K562 (cell line): ENCODE results near the gene FOXK2. TPM values are rescaled to one million over a fixed set of nuclear protein-coding genes. Genes with fewer than 3 reads are reported as not detected.

Experiments used
- ATAC-seq: fragments of 200-7000 bp; cut with Tn5 transposase; 3 replicates; pipeline ENCODE4 v1.9.1; 2020; ENCODE audit warnings: moderate library complexity
- BruUV-seq: library from RNA; stranded (reverse); fragments of 400-500 nt; replicated peaks from 2 replicates; lab custom pipeline; 2021; lab: Mats Ljungman, UMichigan
- CTCF ChIA-PET: fragments of 300-600 bp; formaldehyde crosslinking; extraction: SDS; loops from one replicate; lab custom pipeline; 2021; ENCODE audit warnings: low intra/inter-chr PET ratio; lab: Yijun Ruan, JAX
- POLR2A ChIA-PET: fragments of 300-600, 350-650 bp; sonication (Branson Sonifier 250); formaldehyde crosslinking; extraction: SDS; loops from one replicate; lab custom pipeline; 2021; ENCODE audit warnings: antibody characterized with exemption, inconsistent platforms; lab: Yijun Ruan, JAX
- DNase-seq, 4 experiments: peaks; one replicate each; pipeline versions ENCODE4 v3.0.0 to v3.0.0-alpha.2; 2011 to 2018; ENCODE audit warnings: low spot score in 3 of 4, mixed read lengths in 3 of 4; ENCODE audit errors: extremely low read depth in 1 of 4
- FAIRE-seq: peaks from 2 replicates; lab custom pipeline; 2011; peaks lifted over from hg19 to GRCh38; lab: Jason Lieb, UNC
- H2AFZ ChIP-seq: 2 replicates; pipeline ENCODE4 v1.6.0; 2011; ENCODE audit warnings: low read depth, low read length, control low read depth, inconsistent platforms
- H3K27ac ChIP-seq: fragments of 200-600 bp; 3 replicates; pipeline ENCODE4 v1.8.0; 2011; ENCODE audit warnings: low read depth, mild to moderate bottlenecking, control low read depth, inconsistent platforms, low read length, moderate library complexity, mixed read lengths; ENCODE audit errors: extremely low read depth
- H3K27me3 ChIP-seq, 2 experiments: fragments of 300-600 bp in 1 of 2; 2 replicates in 1 of 2; 3 replicates in 1 of 2; pipeline versions ENCODE4 v1.6.0 to v1.8.0; 2011; ENCODE audit warnings: inconsistent platforms in 2 of 2, low read length in 2 of 2, mild to moderate bottlenecking in 1 of 2, mixed read lengths in 1 of 2, moderate library complexity in 1 of 2; ENCODE audit not compliant: control insufficient read depth in 2 of 2, insufficient read depth in 2 of 2
- H3K36me3 ChIP-seq: fragments of 300-600 bp; 3 replicates; pipeline ENCODE4 v1.8.0; 2011; ENCODE audit warnings: mild to moderate bottlenecking, low read length, inconsistent platforms; ENCODE audit not compliant: control insufficient read depth, insufficient read depth
- H3K4me1 ChIP-seq, 2 experiments: fragments of 200-600 bp in 1 of 2; replicated peaks in 1 of 2; 2 replicates in 1 of 2; 3 replicates in 1 of 2; pipeline versions ENCODE4 v1.5.1 to v1.8.0; 2011; ENCODE audit warnings: inconsistent platforms in 2 of 2, low read length in 2 of 2, mild to moderate bottlenecking in 1 of 2, mixed read lengths in 1 of 2, moderate library complexity in 1 of 2; ENCODE audit not compliant: control insufficient read depth in 2 of 2, insufficient read depth in 2 of 2
- H3K4me2 ChIP-seq: 2 replicates; pipeline ENCODE4 v1.6.1; 2011; ENCODE audit warnings: low read length, control low read depth, inconsistent platforms, mixed read lengths; ENCODE audit not compliant: insufficient read depth
- H3K4me3 ChIP-seq: fragments of 200-600 bp; sonication (generic), shearing (Covaris generic); 2 replicates; pipeline ENCODE4 v1.5.1; 2016; ENCODE audit warnings: control low read depth, inconsistent platforms
- H3K79me2 ChIP-seq: fragments of 200-600 bp; 3 replicates; pipeline ENCODE4 v1.8.0; 2011; ENCODE audit warnings: low read length, inconsistent platforms; ENCODE audit not compliant: control insufficient read depth, insufficient read depth
- H3K9ac ChIP-seq, 2 experiments: 2 replicates each; pipeline versions ENCODE4 v1.6.0 to v1.6.1; 2011; ENCODE audit warnings: low read depth in 2 of 2, low read length in 2 of 2, control low read depth in 1 of 2, inconsistent platforms in 1 of 2, mild to moderate bottlenecking in 1 of 2, mixed read lengths in 1 of 2; ENCODE audit not compliant: insufficient read depth in 1 of 2
- H3K9me1 ChIP-seq: one replicate; pipeline ENCODE4 v1.6.0; 2011; ENCODE audit warnings: inconsistent platforms, mild to moderate bottlenecking, low read length, moderate library complexity; ENCODE audit not compliant: control insufficient read depth, insufficient read depth
- H3K9me3 ChIP-seq: replicated peaks from 2 replicates; pipeline ENCODE4 v1.5.1; 2011; ENCODE audit warnings: low read depth, low read length, inconsistent platforms; ENCODE audit not compliant: control insufficient read depth, insufficient read depth
- H4K20me1 ChIP-seq: replicated peaks from 2 replicates; pipeline ENCODE4 v1.6.1; 2011; ENCODE audit warnings: low read length, inconsistent platforms, mixed read lengths; ENCODE audit not compliant: control insufficient read depth, insufficient read depth
- CEBPB ChIP-seq: fragments of 450-650 bp; IDR thresholded peaks from 2 replicates; pipeline ENCODE4 v1.6.1; 2016; ENCODE audit warnings: missing genetic modification characterization, missing compliant biosample characterization
- DACH1 ChIP-seq: fragments of 450-650 bp; IDR thresholded peaks from 2 replicates; pipeline ENCODE4 v1.6.1; 2018; ENCODE audit not compliant: partially characterized antibody
- DDX20 ChIP-seq: fragments of 450-650 bp; IDR thresholded peaks from 2 replicates; pipeline ENCODE4 v1.6.1; 2016; ENCODE audit warnings: missing genetic modification characterization, low read depth, mild to moderate bottlenecking, missing compliant biosample characterization, moderate library complexity
- HNRNPH1 ChIP-seq: fragments of 200-400 bp; formaldehyde crosslinking; optimal IDR thresholded peaks from 2 replicates; pipeline ENCODE3; 2017; ENCODE audit warnings: low read depth, mild to moderate bottlenecking, low read length, moderate library complexity
- MCM7 ChIP-seq, 2 experiments: fragments of 450-650 bp; IDR thresholded peaks; 2 replicates each; pipeline ENCODE4 v1.6.1; 2016 to 2018
- STAT5A ChIP-seq: IDR thresholded peaks from 2 replicates; pipeline ENCODE4 v1.6.1; 2012; ENCODE audit warnings: low read length, inconsistent platforms, borderline replicate concordance
- ZBTB26 ChIP-seq: fragments of 450-650 bp; formaldehyde crosslinking; IDR thresholded peaks from 2 replicates; pipeline ENCODE4 v1.4.0; 2022; ENCODE audit warnings: missing genetic modification characterization
- ZNF347 ChIP-seq: fragments of 450-650 bp; formaldehyde crosslinking; IDR thresholded peaks from 2 replicates; pipeline ENCODE4 v1.4.0; 2020; ENCODE audit warnings: low read depth, mild to moderate bottlenecking, moderate library complexity
- ZNF699 ChIP-seq: fragments of 250-450 bp; sonication (Bioruptor Pico); IDR thresholded peaks from 2 replicates; pipeline ENCODE4 v1.8.0; 2021; ENCODE audit warnings: mild to moderate bottlenecking, moderate library complexity; ENCODE audit not compliant: insufficient replicate concordance
- ZNF766 ChIP-seq: fragments of 200-800 bp; sonication (Bioruptor generic); conservative IDR thresholded peaks from 2 replicates; pipeline ENCODE4 v1.6.1; 2016; ENCODE audit warnings: missing genetic modification characterization, missing compliant biosample characterization
- WGBS: fragments of 100-300 bp; shearing (Covaris generic); methylation state at CpG from one replicate; pipeline ENCODE4 v1.1.6; 2016; ENCODE audit warnings: low coverage, mixed read lengths; ENCODE audit not compliant: insufficient coverage; ENCODE audit errors: missing lambda C conversion rate; 5-methylcytosine and 5-hydroxymethylcytosine counted together
- in situ Hi-C: fragments of 300-500 bp; cut with MboI; formaldehyde crosslinking; loops from 4 replicates; pipeline ENCODE4 v1.15.0; 2018; ENCODE audit warnings: inconsistent platforms, mixed read lengths
- intact Hi-C: fragments of 100-400 bp; cut with micrococcal nuclease; formaldehyde crosslinking; loops from 2 replicates; pipeline ENCODE4 v1.14.2; 2022
- polyA plus RNA-seq, 8 experiments: library from polyadenylated mRNA; depleted of rRNA in 4 of 8; stranded (reverse) in 5 of 8; unstranded in 3 of 8; fragments of >200 nt; fragmentation: Nextera tagmentation in 2 of 8; fragmentation: Illumina TruSeq in 1 of 8; extraction: Ambion mirVana in 2 of 8; extraction: Trizol in 1 of 8; gene quantifications; 2 replicates each; pipeline versions ENCODE4 v1.2.1 to v1.2.3, GENCODE V29; 2011 to 2014; ENCODE audit warnings: inconsistent platforms in 1 of 8, missing spikeins in 1 of 8
- total RNA-seq, 7 experiments: library from RNA; depleted of rRNA in 6 of 7; stranded (reverse); fragments of >200 nt in 6 of 7; fragmentation: Illumina TruSeq in 2 of 7; extraction: Trizol in 2 of 7; gene quantifications; 2 replicates each; pipeline versions ENCODE4 v1.2.1 to v1.2.3, GENCODE V29; 2011 to 2021; ENCODE audit warnings: low replicate concordance in 1 of 7
- TF ChIP-seq, protein P1 (sequence below), 2 experiments: IDR thresholded peaks; 2 replicates each; pipeline ENCODE4 v1.6.1; 2012; ENCODE audit warnings: improper control_type of control experiment in 2 of 2, low read depth in 2 of 2, low read length in 2 of 2, borderline replicate concordance in 1 of 2

FOXK2 gene
- total and polyA plus RNA-seq, 9 of the 15 experiments (the other 6 are each of a cell fraction or from before 2014, with no cell fraction given): 3.0 to 86.0 (median 44.1) TPM

DNA sequence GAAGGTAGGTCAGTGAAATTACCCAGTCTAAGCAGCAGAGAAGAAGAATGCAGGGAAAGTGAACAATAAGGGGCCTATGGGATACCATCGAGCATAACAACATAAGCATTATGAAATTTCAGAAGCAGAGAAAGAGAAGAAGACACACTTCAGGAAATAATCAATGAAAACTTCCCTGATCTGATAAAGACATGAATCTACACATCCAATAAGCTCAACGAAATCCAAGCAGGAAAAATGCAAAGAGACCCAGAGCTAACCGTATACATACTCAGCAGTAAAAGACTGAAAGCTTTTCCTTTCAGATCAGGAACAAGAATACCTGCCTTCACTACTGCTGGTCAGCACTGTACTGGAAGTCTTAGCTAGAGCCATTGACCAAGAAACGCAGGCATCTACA lies 90.1 kb downstream of the FOXK2 start:
- no peak for DNase-seq
- CTCF ChIA-PET: no interaction called here
- no peak for TF ChIP-seq CEBPB
- TF ChIP-seq DDX20: no peak
- no peak for TF ChIP-seq DACH1
- no peak for TF ChIP-seq MCM7 (IDR thresholded peaks at IDR 0.05)
- TF ChIP-seq STAT5A: no peak
- TF ChIP-seq ZNF766: no peak
- TF ChIP-seq ZBTB26 (CRISPR knock-in tag): no peak
- no peak for TF ChIP-seq ZNF347
- no peak for TF ChIP-seq HNRNPH1
- no peak for TF ChIP-seq ZNF699
- TF ChIP-seq, protein P1, sequence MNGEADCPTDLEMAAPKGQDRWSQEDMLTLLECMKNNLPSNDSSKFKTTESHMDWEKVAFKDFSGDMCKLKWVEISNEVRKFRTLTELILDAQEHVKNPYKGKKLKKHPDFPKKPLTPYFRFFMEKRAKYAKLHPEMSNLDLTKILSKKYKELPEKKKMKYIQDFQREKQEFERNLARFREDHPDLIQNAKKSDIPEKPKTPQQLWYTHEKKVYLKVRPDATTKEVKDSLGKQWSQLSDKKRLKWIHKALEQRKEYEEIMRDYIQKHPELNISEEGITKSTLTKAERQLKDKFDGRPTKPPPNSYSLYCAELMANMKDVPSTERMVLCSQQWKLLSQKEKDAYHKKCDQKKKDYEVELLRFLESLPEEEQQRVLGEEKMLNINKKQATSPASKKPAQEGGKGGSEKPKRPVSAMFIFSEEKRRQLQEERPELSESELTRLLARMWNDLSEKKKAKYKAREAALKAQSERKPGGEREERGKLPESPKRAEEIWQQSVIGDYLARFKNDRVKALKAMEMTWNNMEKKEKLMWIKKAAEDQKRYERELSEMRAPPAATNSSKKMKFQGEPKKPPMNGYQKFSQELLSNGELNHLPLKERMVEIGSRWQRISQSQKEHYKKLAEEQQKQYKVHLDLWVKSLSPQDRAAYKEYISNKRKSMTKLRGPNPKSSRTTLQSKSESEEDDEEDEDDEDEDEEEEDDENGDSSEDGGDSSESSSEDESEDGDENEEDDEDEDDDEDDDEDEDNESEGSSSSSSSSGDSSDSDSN (IDR thresholded peaks at IDR 0.05; ENCODE audit: borderline replicate concordance in 1 of 2, low read depth in 2 of 2, low read length in 2 of 2): no peak

More for the DNA sequence above, 90.1 kb downstream of the FOXK2 start:
- Histone ChIP-seq H3K79me2 (no peaks in the 10 kb centered on the region), H3K9me1 (no peaks in the 10 kb centered on the region), H3K4me3 (no peak overlapping the region), H3K4me1 (peaks cover 9 to 19% of the 10 kb centered on the region in 2 experiments), H3K36me3 (peaks cover 33% of the 10 kb centered on the region; the same call in 2 of the 3 replicates), H4K20me1 (no peaks in the 10 kb centered on the region), H2AFZ (no peak overlapping the region), H3K9me3 (peaks cover under 1% of the 10 kb centered on the region; the same call in 1 of the 2 replicates), H3K27ac (no peak overlapping the region), H3K9ac (no peak overlapping the region), H3K4me2 (no peak overlapping the region), H3K27me3 (no peaks in the 10 kb centered on the region)
- no TSS peak for BruUV-seq
- FAIRE-seq: peak; percentile 48
- POLR2A ChIA-PET: interaction anchor here (0.7 kb wide), 1 partner anchor 8 kb away, joined by 3 read pairs; no protein-coding TSS in a partner anchor
- WGBS: 77% methylated on average over 4 of the region's 4 CpGs
- no peak for ATAC-seq
- in situ Hi-C loops: no loop called here
- intact Hi-C loops: no loop called here
